LoVo (cell line): ENCODE measurements around the gene SLC41A3.
A peak's percentile ranks its signal among the peaks of the same experiment; 100 is the strongest.
"Not testable (repeated sequence)": the region's sequence is repeated elsewhere in the genome, so short reads cannot be mapped to it uniquely, and the experiment has no call there.

ENCODE experiments used
- DNase-seq: peaks from one replicate; pipeline ENCODE4 v3.0.0-alpha.2; 2016; ENCODE audit warnings: low spot score

Gene SLC41A3

DNA sequence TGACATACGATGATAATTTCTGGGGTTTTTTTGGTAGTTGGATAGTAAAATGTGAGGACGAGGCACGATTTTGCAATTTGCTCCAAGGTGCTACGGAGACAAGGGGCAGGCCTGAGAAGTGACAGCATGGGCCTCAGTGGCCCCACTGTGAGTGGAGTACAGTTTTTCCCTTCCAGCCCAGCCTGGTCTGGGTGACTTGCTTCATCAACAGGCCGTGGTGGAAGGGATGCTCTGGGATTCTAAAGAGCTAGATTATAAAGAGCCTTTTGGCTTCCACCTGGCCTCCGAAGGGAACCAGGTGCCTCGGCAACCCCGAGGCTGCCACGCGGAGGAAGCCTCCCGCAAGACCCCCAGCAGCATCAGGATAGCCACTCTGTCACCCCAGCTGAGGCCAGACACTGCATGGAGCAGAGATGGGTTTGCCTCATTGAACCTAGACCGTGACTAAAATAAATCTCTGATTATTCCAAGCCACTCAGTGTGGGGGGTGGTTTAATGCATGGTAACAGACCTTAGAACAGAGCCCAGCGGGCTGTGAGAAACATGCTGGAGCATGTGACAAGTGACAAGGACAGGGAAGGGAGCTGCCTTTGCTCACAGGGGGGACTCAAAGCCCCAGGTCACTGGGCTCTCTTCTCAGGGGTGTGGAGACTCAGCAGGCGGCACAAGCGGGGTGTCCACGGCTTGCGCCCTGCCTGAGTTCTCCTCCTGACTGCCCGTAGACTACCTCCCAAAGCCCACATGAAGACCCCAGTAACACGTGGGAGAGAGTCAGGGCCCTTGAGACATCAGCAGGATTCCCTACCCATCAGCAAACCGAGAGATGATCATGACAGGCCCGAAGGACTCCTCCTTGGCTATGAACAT is 22.6 kb upstream of the SLC41A3 start:
- DNase-seq, result no peak

DNA sequence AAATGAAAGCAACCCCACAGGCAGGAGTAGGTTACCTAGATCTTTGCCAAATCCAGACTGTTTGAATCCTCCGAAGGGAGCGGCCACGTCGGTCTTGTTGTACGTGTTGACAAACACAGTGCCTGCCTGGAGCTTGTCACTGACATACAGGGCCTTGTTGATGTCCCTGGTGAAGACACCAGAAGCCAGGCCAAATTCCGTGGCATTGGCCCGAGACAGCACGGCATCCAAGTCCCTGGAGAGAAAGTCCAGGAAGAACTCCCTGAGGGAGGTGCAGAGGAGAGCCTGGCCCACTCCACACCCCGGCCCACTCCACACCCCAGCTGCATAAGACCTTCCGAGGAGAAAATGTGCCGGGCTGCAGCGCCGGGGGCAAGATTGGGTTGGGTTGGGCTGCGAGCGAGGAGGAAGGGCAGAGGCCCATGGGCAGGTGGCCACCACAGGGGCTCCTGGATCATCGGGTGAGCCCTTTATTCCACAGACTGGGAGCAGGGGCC is 21.8 kb upstream of the SLC41A3 start:
- no peak for DNase-seq

DNA sequence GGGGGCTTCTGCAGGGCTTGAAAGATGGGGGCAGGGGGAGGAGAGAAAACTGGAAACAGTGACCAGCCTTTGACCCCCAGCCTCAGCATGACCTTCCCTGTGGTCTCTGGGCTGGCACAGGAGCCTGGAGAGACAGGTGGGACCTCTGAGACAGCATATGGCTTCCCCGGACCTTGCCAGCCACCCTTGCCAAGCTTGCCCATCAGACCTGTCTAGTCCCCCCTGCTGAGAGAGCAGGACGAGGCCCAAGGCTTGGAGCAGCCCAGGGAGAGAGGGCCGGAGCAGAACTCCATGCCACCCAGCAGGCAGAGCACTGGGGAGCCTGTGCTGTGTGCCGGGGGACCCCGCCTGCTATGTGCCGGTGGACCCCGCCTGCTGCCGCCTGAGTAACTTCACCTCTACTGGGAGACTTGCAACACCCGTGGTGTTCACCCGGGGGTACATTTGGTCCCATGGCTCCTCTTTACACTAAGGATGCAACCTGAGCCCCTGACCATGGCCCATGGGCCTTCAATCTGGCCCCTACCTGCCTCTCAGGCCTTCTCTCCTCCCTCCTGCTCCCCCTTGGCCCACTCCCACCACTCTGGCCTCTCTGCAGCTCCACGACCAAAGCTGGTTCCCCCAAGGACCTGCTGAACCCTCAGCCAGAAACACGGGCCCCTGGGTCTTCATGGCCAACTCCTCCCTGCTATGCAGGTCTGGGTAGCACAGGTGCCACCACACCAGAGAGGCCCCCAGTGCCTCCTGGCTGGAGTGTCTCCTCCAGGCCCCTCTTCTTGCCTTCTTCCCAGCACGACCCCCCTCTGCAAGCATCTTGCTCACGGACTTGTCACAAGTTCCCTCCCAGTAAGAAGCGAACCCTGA is 21.1 kb upstream of the SLC41A3 start:
- no peak for DNase-seq

DNA sequence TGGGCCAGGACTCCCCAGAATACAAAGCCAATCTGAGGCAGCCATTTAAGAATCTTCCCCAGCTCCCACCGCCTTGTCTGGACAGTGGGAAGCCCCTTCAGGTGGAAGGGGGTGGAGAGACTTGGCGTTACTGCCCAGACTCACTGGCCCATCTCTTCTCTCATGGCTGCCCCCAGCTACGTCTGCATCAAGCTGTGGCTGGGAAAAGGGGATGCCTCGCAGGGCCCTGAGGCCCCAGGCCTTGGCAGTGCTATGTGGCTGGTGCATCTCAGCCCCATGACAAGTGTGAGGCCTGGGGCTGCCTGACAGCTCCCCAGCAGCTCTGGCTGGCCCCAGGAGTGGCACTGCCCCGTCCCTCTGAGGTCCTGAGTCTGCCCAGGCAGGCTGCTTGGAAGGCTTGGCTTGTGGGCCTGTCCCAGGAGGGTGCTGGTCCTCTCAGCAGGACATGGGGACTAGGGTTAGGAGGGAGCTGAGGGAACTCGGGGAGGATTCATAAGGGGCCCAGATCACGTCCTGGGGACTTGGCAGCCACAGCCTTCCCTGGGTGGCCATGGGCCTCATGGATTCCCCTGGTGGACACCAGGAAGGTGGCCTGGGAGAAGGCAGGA is 20.2 kb upstream of the SLC41A3 start:
- no peak for DNase-seq

DNA sequence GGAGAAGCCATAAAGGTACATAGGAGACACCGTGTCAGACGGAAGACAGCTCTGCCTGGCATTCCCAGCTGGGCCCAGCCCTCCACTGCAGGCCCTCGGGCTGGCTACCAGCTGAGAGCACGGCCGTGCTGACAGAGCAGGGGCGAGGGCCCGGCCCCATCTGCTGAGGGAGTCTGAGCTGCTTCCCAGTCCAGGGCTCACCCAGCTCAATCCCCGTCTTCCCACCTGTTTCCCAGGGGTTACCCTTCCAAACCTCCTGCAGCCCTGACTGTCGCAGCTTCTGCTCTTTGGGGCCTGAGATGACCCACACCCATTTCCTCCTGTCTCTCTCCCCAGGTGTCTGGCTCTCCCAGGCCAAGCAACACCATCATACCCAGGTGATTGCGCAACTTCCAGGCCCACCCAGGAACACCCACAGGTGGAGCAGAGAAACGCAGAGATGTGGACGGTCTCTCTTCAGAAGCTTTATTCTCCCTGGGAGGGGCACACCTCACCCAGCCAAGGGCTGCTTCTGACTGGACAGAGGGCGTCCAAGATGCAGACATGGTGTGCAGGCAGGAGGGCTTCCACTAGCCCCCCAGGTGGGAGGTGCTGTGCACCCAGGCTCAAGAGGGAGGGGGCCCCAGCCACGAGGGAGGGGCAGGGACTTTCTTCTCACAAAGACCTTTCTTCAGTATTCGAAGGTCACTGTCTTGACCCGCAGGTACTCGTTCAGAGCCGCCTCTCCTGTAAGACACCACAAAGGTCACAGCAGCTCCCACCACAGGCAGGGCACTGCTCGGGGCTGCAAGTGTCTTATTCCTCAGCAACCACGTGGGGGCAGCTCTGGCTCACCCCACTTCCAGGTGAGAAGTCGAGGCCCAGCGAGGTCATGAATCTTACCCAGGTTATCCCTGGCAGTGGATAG is 19.4 kb upstream of the SLC41A3 start:
- no peak for DNase-seq

DNA sequence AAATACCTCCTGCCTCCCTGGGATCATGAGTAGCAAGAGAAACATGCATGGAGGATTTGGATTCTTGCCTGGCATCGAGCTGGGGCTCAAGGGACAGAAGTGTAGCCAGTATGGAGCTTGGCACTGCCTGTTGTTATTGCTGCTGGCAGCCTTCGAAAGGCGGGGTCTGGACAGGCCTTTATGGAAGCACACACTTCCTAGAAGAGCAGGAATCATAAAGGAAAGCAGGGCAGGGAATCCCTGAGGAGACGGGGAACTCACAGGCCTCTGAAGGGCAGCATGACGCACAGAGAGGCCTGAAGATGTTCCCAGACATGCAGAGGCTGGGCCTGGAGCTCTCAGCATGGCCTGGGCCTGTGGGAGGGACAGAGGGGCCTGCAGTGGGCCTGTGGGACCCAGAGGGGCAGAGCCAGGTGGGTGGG is 18.6 kb upstream of the SLC41A3 start:
- no peak for DNase-seq

DNA sequence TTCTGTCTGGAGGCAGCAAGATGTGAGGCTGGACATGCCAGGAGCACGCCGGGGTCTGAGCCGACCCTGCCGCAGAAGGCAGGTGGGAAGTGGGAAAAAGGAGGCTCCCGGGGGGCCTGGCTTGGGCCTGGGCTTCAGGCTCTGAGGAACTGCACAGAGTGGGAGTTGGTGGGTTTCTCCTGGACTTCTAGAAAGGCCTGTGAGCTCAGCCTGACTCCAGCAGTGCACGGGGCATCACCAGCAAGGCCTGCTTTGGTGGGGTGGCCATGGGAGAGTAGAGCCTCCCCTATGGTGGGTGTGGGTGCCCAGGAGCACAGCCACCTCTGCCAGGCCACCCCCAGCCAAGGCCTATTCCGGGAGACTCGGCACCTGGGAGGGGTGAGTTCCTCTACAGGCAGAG is 18.1 kb upstream of the SLC41A3 start:
- no peak for DNase-seq

DNA sequence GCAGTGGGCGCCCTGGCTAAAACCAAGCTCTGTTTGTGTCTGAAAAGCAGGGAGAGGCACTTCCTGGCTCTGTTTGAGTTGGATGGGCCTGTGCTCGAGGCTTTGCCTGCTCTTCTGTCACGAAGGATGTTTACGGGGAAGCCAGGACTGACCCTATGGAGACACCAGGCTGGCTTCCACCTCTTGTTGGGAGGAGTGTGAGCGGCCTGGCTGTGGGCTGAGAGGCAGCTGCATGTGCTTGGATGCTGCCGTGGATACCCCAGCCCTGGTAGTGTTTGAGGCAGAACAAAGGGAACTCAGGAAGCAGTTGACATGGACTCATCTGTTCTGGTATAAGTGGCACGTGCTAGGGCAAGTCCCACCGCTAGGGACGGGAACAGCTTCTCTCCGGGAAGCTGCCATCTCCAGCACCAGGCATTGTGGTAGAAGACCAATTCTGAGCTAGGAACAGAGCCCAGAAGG is 17.6 kb upstream of the SLC41A3 start:
- DNase-seq, result no peak

DNA sequence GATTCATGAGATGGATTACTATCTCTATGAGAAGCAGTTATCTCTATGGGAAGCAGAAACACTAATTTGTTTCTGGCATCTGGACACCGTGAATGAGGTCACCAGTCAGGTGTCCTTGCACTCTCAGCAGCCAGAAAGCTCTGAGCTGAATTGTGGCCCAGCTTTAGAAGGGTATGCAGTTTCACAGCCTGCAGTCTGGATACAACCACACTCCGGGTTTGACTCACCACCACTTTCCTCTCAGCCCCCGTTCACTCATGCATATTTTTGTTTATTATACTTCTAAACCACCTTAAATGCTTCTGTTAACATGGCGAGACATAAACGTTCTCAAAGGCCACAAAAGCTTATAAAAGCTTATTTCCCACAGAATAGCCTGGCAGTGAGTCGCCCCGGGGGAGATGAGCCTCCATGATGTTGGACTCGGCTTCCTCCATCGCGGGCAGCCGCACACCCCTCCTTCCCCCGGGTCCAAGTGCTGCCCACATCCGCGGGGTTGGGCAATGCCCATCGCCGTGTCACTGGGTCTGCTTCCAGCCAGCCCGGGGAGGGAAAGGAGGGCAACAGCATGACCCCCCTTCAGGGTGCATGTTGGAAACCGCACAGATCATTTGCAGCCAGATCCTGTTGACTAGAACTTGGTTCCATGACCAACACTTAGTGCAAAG is 16.8 kb upstream of the SLC41A3 start:
- DNase-seq, result no peak

DNA sequence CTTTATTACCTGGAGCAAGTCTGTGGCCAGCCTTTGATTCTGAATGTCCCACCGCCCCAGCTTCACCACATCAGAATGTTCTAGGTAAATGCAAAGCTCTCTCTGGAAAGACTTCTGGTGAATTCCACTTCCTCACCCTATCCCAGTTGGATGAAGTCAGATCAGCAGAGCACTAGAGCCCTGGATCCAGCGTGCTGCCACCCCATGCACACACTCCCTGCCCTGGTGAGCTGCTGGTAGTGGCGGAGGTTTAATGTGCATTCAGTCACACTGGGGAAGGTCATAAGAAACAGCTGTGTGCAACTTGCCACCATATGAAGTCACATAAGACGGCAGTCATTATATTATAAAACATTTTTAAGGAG is 16.3 kb upstream of the SLC41A3 start:
- DNase-seq, result no peak

DNA sequence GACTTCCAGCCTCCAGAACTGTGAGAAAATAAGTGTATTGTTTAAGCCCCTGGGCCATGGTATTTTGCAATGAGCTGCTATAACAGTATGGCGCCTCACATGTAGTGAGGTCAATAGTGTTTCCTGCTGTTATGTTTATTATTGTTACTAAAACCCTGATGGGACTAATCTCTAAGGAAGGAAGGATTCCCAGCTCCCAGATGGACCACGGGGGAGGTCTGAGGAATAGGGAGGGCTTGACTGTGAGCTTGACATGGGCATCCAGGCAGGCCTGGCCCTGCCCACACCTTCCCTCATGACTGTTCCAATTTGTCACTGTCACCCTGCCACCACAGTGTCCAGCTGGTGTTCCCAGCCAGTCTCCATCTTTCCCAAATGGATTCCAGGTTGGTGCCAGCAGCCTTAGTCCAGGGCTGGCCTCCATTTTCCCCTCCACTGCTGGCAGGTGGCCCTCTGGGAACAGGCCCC is 14.5 kb upstream of the SLC41A3 start:
- no peak for DNase-seq

DNA sequence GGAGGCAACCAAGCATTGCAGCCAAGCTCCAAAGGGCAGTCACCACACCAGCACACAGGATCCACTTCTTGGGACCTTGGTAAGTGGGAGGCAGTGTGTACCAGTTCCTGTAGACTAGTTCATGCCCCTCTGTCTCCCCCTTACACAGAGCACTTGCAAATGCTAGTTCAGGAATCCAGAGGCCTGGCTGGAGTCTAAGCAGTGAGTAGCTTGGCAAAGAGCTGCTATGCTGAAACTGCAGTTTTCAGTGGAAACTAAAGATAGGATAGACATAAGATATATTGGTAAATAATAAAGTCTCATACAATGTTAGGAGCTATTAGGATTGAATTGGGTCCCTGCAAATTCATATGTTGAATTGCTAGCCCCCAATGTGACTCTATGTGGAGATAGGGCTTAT is 13.9 kb upstream of the SLC41A3 start:
- DNase-seq, result no peak

DNA sequence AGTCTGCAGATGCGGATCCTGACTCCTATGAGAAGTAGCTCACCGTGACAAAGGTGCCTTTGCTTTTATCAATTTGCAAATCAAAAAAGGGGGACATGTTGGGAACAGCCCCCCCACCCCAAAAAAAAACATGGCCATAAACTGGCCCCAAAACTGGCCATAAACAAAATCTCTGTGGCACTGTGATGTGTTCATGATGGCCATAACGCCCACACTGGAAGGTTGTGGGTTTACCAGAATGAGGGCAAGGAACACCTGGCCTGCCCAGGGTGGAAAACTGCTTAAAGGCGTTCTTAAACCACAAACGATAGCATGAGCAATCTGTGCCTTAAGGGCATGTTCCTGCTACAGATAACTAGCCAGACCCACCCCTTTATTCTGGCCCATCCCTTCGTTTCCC is 12.3 kb upstream of the SLC41A3 start:
- DNase-seq, result not testable (repeated sequence)

DNA sequence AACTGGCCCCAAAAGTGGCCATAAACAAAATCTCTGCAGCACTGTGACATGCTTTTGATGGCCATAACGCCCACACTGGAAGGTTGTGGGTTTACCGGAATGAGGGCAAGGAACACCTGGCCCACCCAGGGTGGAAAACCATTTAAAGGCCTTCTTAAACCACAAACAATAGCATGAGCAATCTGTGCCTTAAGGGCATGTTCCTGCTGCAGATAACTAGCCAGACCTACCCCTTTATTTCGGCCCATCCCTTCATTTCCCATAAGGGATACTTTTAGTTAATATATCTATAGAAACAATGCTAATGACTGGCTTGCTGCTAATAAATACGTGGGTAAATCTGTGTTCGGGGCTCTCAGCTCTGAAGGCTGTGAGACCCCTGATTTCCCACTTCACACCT is 8.2 kb upstream of the SLC41A3 start:
- DNase-seq, result not testable (repeated sequence)

DNA sequence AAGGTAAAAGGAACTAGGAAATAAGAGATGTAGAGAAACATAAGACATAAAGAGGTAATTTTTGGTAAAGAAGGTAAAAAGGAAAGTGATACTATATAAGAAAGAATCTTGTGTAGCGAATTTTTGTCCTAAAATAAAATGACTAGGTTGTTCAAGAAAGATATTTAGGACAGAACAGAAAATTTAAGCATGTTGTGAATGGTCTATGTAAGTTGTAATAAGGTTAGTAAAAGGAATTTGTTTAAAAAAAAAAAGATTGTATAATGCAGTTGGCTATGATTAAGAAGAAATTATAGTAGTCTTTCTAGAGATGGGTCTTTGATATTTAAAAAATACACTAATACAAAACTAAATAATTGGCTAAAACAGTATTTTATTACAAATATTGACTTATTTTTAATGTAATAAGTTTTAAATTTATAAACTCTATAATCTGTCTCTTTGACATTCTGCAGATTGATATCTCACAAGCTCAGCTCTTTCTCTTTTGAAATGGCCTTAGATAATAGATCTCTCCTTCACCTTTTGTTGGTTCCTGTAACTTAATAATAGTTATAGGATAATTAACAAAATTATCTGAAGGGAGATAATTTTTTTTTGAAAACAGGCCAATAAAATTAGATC is 3.7 kb upstream of the SLC41A3 start:
- DNase-seq, result no peak

DNA sequence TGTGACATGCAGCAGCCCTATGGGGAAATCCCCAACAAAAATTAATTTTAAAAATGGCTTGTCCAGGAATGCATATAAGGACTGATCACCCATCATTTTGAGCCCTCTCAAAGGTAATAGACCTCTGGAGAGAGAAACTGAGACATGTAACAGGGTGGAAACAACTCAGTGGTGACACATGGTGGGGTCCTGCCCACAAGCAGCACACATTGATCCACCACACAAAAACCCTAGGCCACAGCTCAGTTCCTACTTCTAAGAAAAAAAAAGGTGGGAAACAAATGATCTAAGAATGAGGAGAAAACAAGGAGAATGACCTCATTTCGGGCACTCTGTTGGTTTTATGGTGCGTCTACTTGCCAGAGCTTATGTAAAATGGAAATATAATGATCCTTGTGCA is 1.9 kb upstream of the SLC41A3 start:
- DNase-seq, result no peak

DNA sequence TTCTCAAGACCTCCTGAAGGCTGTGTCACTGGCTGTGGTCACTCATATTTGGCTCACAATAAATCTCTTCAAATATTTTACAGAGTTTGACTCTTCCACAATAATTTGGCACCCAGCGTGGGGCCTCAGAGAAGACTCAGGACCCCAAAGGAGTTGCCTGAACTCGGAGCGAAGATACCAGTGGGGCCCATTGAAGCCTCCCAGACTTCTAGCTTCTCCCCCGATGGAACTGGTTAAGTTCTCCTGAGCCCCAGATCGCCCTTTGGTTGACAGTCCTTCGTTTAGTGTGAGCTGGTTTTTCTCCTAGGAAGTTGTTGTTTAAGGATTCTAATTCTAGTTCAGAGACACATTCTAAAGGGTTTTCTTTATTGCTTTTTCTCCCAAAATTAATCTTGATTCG is 1.4 kb upstream of the SLC41A3 start:
- DNase-seq, result no peak

DNA sequence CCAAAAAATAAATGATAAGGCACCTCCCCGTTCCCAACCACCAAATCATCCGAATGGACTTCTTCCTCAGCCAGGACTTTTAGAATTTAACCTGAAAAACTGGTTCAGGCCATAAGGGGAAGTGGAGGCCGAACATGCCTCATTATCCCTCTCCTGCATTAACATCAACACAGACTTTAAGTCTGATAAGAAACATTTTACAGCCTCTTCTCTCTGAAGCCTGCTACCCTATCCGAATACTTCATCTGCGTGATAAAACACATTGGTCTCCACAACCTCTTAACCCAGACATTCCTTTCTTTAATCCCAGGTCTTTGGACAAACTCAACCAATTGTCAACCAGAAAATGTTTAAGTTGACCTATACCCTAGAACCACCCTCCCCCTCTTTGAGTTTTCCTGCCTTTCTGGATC is 850 bp upstream of the SLC41A3 start:
- DNase-seq, result no peak

DNA sequence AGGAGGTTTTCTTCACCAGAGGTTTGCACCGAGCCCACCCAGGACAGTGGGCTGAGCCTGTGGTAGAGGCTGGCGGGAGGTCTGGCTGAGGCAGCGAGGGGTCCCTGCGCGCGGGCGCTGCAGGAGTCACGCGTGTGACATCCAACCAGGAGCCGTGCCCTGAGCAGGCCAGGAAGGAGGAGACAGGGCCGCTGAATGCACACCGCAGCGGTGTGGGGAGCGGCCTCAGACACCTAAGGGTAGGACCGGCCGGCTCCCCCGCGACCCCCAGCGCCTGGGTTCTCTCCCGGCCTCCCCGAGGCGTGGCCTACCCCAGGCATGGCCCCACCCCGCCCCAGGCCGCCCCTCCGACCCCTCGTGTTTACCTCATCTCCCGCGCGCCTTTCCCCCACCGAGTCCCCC is 412 bp downstream of the SLC41A3 start:
- DNase-seq, result peak; percentile 50

DNA sequence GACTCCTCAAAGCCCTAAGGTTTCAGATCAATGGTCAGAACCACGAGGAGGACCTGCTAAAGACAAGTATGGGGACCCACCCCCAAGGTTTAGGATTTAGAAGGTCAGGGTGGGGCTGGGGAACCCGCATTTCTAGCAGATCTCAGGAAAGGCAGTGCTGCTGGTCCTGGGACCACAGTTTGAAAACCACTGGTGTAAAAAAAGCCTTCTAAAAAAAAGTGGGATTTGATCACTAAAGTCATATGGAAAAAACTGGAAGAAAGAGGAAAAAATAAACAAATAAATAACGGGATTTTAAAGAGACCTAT is 832 bp downstream of the SLC41A3 start:
- no peak for DNase-seq
